GM12891 (cell line): Measurements from ENCODE around the gene ZDHHC18.
"Not testable (repeated sequence)": the region's sequence is repeated elsewhere in the genome, so short reads cannot be mapped to it uniquely, and the experiment has no call there.

Source experiments
- DNase-seq: peaks from one replicate; pipeline ENCODE4 v3.0.0; 2011; ENCODE audit warnings: low spot score; ENCODE audit not compliant: insufficient read length
- FAIRE-seq: peaks from 2 replicates; lab custom pipeline; 2011; peaks lifted over from hg19 to GRCh38; lab: Jason Lieb, UNC
- PAX5 ChIP-seq: IDR thresholded peaks from 2 replicates; pipeline ENCODE4 v1.6.1; 2011; ENCODE audit warnings: low read length, moderate library complexity, mild to moderate bottlenecking; ENCODE audit not compliant: insufficient read depth, severe bottlenecking
- POLR2A ChIP-seq: IDR thresholded peaks from 2 replicates; pipeline ENCODE4 v1.6.1; 2011; ENCODE audit warnings: low read depth, low read length, control low read depth
- POLR2AphosphoS5 ChIP-seq: IDR thresholded peaks from 2 replicates; pipeline ENCODE4 v1.6.1; 2011; ENCODE audit warnings: low read depth, low read length, control low read depth
- POU2F2 ChIP-seq: IDR thresholded peaks from 2 replicates; pipeline ENCODE4 v1.6.1; 2011; ENCODE audit warnings: low read depth, mild to moderate bottlenecking, control low read depth, low read length, moderate library complexity
- SPI1 ChIP-seq: IDR thresholded peaks from 2 replicates; pipeline ENCODE4 v1.6.1; 2011; ENCODE audit warnings: low read depth, low read length, control low read depth
- TAF1 ChIP-seq: IDR thresholded peaks from 2 replicates; pipeline ENCODE4 v1.6.1; 2011; ENCODE audit warnings: low read depth, low read length, control low read depth

ZDHHC18 gene

DNA sequence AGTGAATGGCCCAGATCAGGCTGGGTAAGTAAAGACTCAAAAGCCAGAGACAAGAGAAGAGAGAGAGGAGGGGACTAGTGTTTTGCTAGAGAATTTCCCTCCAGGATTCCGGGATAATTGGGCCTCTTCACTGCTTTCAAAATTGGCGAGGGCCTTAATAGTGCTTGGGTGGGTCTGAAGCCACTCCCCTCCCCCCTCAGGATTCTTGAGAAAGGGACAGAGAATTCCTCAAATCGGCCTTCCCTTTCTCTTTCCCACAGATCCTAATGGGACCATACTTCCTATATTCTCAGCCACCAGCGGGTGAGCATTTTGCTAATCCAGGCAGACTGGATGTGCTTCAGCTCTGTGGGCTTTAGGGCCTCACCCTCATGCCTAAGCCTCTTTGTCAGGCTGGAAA is 48.4 kb downstream of the ZDHHC18 start:
- DNase-seq = no peak
- no peak for FAIRE-seq
- TF ChIP-seq PAX5 = no peak
- no peak for TF ChIP-seq POLR2A
- TF ChIP-seq TAF1 = no peak
- TF ChIP-seq POLR2AphosphoS5 = no peak
- no peak for TF ChIP-seq SPI1
- no peak for TF ChIP-seq POU2F2

DNA sequence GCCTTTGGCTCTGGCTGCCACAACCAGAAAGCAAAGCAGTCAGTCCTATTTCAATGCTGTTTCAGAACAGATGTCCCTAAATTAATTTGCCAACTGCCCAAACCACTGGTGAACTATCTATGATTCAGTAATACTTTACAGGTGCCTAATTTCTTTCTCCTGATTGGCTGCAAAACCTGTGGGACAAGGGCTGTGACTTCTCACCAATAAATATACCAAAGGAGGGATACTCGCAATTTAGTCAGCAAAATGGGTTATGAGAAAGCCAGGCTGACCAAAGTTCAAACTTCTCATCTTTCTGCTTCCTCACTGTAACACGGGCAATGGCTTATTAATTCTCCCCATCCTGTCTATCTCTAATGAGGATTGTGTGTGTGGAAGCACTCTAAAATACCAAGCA is 50.8 kb downstream of the ZDHHC18 start:
- no peak for DNase-seq
- no peak for FAIRE-seq
- TF ChIP-seq POLR2A (no peak), PAX5 (no peak), SPI1 (no peak), POLR2AphosphoS5 (no peak), POU2F2 (no peak), TAF1 (no peak)

DNA sequence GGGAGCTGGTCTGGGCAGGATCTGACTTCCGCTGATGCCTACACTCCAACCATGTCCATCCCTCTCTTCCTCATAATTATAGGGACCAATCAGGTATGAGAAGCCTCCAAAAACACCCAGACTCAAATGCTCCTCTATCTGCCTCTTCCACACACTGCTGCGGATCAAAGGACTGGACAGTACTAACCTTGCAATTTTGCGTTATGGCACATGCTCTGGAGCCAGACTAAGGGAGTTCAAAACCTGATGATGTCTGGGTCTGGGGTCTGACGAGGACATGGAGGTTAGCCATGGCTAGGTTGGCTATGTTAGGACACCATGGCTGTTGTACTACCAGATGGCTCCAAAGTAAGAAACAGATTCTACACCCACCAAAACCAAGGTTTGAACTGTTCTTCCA is 53.3 kb downstream of the ZDHHC18 start:
- TF ChIP-seq PAX5 (no peak), TAF1 (no peak), SPI1 (no peak), POLR2A (no peak), POLR2AphosphoS5 (no peak)
- no peak for FAIRE-seq
- no peak for DNase-seq

DNA sequence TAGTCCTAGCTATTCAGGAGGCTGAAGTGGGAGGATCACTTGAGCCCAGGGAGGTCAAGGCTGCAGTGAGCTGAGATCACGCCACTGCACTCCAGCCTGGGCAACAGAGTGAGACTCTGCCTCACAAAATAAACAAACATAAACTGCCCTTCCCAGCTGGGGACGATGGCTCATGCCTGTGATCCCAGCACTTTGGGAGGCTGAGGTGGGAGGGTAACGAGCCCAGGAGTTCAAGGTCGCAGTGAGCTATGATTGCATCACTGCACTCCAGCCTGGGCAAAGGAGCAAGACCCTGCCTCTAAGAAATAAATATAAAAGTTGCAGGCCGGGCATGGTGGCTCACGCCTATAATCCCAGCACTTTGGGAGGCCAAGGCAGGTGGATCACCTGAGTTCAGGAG is 55.1 kb downstream of the ZDHHC18 start:
- DNase-seq, FAIRE-seq: not testable (repeated sequence)

DNA sequence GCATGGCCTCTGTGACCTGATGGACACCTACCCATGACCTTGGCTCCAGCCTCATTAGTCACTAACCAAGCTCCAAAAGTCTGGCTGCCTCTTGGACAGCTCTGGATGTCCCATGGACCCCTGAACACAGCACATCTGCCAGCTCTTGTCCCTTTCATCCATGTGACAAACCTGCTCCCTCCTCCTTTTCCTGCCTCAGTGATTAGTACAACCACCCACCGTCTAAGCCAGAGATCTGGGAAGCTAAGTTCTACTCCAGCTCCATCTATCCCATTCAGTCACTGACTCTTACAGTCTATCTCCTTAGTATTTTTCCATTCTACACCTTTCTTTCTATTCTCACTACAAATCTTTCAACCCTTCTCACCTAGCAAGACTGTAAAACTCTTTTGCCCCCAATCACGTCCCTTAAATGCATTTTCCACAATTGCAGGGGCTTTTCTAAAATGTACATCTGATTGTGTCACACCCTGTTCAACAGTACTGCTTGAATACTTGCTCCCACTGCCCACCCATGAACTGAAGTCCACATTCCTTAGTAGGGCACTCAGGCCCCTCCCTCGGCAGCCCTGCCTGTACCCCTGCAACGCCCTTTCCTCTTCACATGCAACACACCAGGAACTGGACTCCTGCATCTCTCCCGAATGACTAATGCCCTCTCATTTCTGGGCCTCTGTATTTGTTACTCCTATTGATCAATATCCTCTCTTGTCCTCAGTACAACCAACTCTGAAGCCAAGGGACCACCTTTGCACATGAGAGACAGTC is 56.4 kb downstream of the ZDHHC18 start:
- FAIRE-seq = no peak
- TF ChIP-seq POLR2A (no peak), POU2F2 (no peak), PAX5 (no peak), SPI1 (no peak), TAF1 (no peak), POLR2AphosphoS5 (no peak)

DNA sequence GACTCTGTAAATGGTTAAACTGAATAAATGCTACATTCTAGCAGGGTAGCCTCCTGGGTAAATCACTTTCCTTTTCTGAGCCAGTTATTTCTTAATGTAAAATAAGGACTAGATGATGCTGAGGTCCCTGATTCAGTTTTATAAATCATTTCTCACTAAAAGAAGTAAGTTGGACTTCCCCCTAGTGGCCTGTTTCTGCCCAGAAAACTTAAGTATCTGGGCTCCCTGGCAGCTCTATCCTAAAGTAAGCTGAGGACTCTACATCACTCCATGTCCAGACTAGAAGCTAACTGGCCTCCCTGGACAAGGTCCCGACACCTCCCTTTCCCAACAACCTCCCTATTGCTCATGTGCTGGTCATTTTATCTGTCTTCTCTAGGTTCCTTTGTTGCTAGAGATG is 60.6 kb downstream of the ZDHHC18 start:
- no peak for FAIRE-seq
- TF ChIP-seq POLR2A (no peak), PAX5 (no peak), TAF1 (no peak), SPI1 (no peak), POU2F2 (no peak), POLR2AphosphoS5 (no peak)
- no peak for DNase-seq

More for the DNA sequence above, 56.4 kb downstream of the ZDHHC18 start:
- DNase-seq = no peak

DNA sequence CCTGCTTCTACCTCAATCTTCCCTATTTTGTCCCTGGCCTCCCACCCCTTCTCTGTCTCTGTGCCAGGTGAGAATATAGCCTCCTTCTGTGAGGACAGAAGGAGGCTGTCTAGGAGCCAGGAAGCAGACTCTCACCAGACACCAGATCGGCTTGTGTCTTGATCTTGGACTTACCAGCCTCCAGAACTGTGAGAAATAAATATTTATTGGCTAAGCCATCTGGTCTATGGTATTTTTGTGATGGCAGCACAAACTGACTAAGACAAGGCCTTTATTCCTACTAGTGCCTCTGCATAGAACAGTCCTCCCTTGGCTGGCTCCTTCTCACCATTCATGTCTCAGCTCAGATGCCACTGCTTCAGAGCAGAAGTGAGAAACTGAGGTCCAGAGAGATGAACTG is 61.7 kb downstream of the ZDHHC18 start:
- FAIRE-seq = no peak

DNA sequence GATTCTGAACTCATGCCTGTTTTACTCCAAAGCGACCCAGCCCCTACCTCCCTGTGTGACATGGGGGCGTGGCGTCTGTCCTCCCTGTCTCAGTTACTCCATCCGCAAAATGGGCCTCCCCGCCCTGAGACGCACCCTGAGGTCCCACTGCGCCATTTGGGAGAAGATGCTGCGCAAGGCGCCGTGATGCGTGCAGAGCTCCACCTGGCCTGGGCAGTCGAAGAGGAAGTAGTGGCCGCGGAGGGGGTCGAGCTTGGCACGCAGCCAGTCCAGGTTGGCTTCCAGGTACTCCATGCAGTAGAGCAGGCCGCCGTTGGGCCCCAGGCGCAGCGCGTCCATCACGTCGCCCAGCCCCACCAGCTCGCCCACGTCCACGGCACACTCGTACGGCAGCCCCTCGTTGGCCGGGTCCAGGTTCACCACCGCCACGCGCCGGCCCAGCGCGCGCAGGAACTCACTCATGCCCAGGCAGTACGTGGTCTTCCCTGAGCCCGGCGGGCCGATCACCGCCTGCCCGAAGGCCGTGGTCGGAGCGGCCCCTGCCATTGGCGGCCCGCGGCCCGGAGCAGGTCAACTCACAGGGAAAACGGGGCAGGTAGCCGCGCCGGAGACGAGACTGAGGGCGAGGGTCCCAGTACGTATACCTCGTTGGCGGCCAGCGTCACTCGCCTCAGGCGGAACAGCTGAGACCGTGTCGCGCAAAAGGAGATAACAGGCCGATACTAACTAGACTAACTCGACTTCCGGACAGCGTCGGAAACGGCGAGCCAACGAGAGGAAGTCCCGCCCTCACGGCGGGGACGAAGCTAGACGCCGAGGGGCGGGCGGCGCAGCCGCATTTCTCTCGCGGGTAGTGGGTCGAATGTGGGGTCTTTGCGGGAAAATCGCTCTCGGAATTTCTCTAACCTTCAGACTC is 63.3 kb downstream of the ZDHHC18 start, which contains the start of gene GPN2:
TSS of gene GPN2 (minus strand) at position 733 of the 916 bp plus-strand sequence. CDS start at position 546, 187 bp downstream.
- TF ChIP-seq POLR2AphosphoS5 (peak; percentile 97), TAF1 (peak; percentile 73), POU2F2 (peak; percentile 64; the same call in 1 of the 2 replicates), SPI1 (peak; percentile 79), PAX5 (no peak), POLR2A (peak; percentile 96)
- DNase-seq (peak; percentile 93), FAIRE-seq (peak; percentile 99)

More for the DNA sequence above, 61.7 kb downstream of the ZDHHC18 start:
- TF ChIP-seq PAX5 = no peak
- no peak for DNase-seq

DNA sequence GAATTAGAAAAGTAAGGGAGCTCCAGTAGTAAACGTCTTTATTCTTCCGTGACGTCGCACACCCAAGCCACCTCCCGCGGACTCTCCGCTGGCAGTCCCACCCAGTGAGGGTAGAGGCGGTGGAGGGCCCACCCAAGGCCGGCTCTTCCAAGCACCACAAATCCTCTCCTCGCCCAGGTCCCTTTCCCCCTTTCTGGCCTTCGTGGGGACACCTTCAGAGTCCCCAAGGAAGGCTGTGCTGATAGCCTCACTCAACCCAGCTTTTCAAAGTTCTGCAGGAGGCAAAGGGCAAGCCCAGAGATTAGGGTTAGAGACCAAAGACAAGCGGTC is 63.9 kb downstream of the ZDHHC18 start:
- DNase-seq = no peak
- TF ChIP-seq SPI1 (no peak), POLR2A (no peak), PAX5 (no peak), POLR2AphosphoS5 (no peak), TAF1 (no peak), POU2F2 (no peak)
- no peak for FAIRE-seq

DNA sequence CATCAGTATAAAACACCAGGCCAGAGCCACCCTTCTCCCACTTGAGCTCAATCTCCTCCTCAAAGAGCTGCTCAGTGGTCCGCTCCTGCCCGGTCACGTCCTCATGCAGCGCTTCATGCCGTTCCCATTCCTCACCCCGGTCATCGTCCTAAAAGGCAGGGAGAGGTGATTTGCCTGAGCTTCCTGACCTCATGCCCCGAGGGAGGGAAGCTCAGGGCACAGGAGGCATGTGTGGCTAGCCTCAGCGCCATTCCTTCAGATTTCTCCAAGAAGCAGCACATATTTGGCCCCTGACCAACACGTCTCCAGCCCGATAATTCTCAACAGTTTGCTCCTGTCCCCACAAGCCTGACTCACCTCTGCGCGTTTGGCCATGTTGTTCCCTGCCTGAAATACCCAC is 67.8 kb downstream of the ZDHHC18 start:
- FAIRE-seq = no peak
- TF ChIP-seq POLR2A (no peak), POU2F2 (no peak), POLR2AphosphoS5 (no peak), TAF1 (no peak), SPI1 (no peak), PAX5 (no peak)

More for the DNA sequence above, 67.8 kb downstream of the ZDHHC18 start:
- no peak for DNase-seq
